ENCODE results near the gene GNB1. TPM values are rescaled to one million over a fixed set of nuclear protein-coding genes. Genes with fewer than 3 reads are reported as not detected.
A peak's percentile ranks its signal among the peaks of the same experiment; 100 is the strongest.

GNB1 gene
- total and polyA plus RNA-seq, 9 of the 15 experiments (the other 6 are each of a cell fraction or from before 2014, with no cell fraction given), result 34.3 to 388 (median 114) TPM

- no peak for TF ChIP-seq PBX2 (CRISPR knock-in tag; IDR thresholded peaks at IDR 0.05; ENCODE audit: low read depth)
- no peak for TF ChIP-seq PBX2 (tag; conservative IDR thresholded peaks at IDR 0.05; ENCODE audit: low read depth)
- TF ChIP-seq ZNF589 (CRISPR knock-in tag; IDR thresholded peaks at IDR 0.05; ENCODE audit: low read depth), result no peak
- TF ChIP-seq RBBP5 (IDR thresholded peaks at IDR 0.05; ENCODE audit: borderline replicate concordance, insufficient read depth, low read length, poor library complexity, severe bottlenecking), result peak; percentile 11
- no peak for TF ChIP-seq ZNF324 (CRISPR knock-in tag; IDR thresholded peaks at IDR 0.05)
- TF ChIP-seq TARDBP (IDR thresholded peaks at IDR 0.05), result 0 out of 2 replicates have a peak, but pooled peaks have one; percentile 55
- TF ChIP-seq IRF2 (CRISPR knock-in tag; IDR thresholded peaks at IDR 0.05), result no peak
- no peak for TF ChIP-seq ZNF586 (CRISPR knock-in tag; conservative IDR thresholded peaks at IDR 0.05)
- TF ChIP-seq TBP (optimal IDR thresholded peaks at IDR 0.05; ENCODE audit: low read depth, low read length), result no peak
- TF ChIP-seq MXD1 (CRISPR knock-in tag; IDR thresholded peaks at IDR 0.05; ENCODE audit: borderline replicate concordance, poor library complexity, severe bottlenecking), result no peak
- TF ChIP-seq KLF1 (tag; IDR thresholded peaks at IDR 0.05), result peak; percentile 92
- TF ChIP-seq HNRNPLL (IDR thresholded peaks at IDR 0.05; ENCODE audit: low read depth, low read length, poor library complexity, severe bottlenecking), result peak; percentile 70
- 0 out of 2 replicates have a peak, but pooled peaks have one; percentile 18 for TF ChIP-seq TEAD4 (IDR thresholded peaks at IDR 0.05; ENCODE audit: low read length)
- TF ChIP-seq TEAD4 (CRISPR knock-in tag; IDR thresholded peaks at IDR 0.05; ENCODE audit: borderline replicate concordance), result no peak
- no peak for TF ChIP-seq ZNF174 (CRISPR knock-in tag; IDR thresholded peaks at IDR 0.05)
- TF ChIP-seq TOE1 (IDR thresholded peaks at IDR 0.05; ENCODE audit: borderline replicate concordance), result no peak
- no peak for TF ChIP-seq TOE1 (CRISPR knock-in tag; IDR thresholded peaks at IDR 0.05; ENCODE audit: borderline replicate concordance, low read depth)
- TF ChIP-seq NONO (IDR thresholded peaks at IDR 0.05; ENCODE audit: low read depth in 2 of 2, low read length in 1 of 2), result no peak
- TF ChIP-seq ZNF134 (CRISPR knock-in tag; conservative IDR thresholded peaks at IDR 0.05), result no peak
- no peak for TF ChIP-seq ARID3B (CRISPR knock-in tag; IDR thresholded peaks at IDR 0.05; ENCODE audit: borderline replicate concordance)
- TF ChIP-seq HMGN3 (IDR thresholded peaks at IDR 0.05; ENCODE audit: borderline replicate concordance, extremely low read depth, insufficient read length, low read depth, low read length), result peak; percentile 96
- TF ChIP-seq RCOR1 (IDR thresholded peaks at IDR 0.05; ENCODE audit: borderline replicate concordance in 1 of 2, low read depth in 2 of 2, low read length in 2 of 2), result no peak; a peak in 1 of 4 replicates
- no peak for TF ChIP-seq NFRKB (IDR thresholded peaks at IDR 0.05; ENCODE audit: low read depth)
- TF ChIP-seq SUPT5H (IDR thresholded peaks at IDR 0.05), result no peak
- no peak for TF ChIP-seq KLF16 (IDR thresholded peaks at IDR 0.05)
Observed at GRCh38 chr1:1919304-1920056, 28.6 kb upstream of the GNB1 start (continued).
